Upper lobe of left lung (tissue), 6 donors: Measurements from ENCODE around the gene FOXP1. TPM values are rescaled to one million over a fixed set of nuclear protein-coding genes. Genes with fewer than 3 reads are reported as not detected.
"Not testable (repeated sequence)": the region's sequence is repeated elsewhere in the genome, so short reads cannot be mapped to it uniquely, and the experiment has no call there.

Experiments
- ATAC-seq, 2 donors: fragments of 200-7000 bp; cut with Tn5 transposase; one replicate each; pipeline ENCODE4 v1.9.1; 2022; ENCODE audit warnings: mild to moderate bottlenecking in 2 of 2, moderate library complexity in 2 of 2; ENCODE audit not compliant: low FRiP score in 2 of 2
- DNase-seq, 2 donors: peaks; one replicate each; pipeline ENCODE4 v3.0.0-alpha.2; 2019 to 2020
- H3K27ac ChIP-seq, 4 donors: fragments of 200-600 bp; sonication (generic); one replicate each; pipeline ENCODE4 v1.5.1; 2016 to 2019
- H3K27me3 ChIP-seq, 4 donors: fragments of 200-600 bp; sonication (generic); one replicate each; pipeline ENCODE4 v1.5.1; 2017 to 2019
- H3K36me3 ChIP-seq, 4 donors: fragments of 200-600 bp; sonication (generic); one replicate each; pipeline ENCODE4 v1.5.1; 2016 to 2019
- H3K4me1 ChIP-seq, 4 donors: fragments of 200-600 bp; sonication (generic); one replicate each; pipeline ENCODE4 v1.5.1; 2018 to 2019
- H3K4me3 ChIP-seq, 4 donors: fragments of 200-600 bp; sonication (generic); one replicate each; pipeline ENCODE4 v1.5.1; 2017 to 2019; ENCODE audit warnings: mild to moderate bottlenecking in 2 of 4, moderate library complexity in 1 of 4
- H3K9me3 ChIP-seq, 4 donors: fragments of 200-600 bp; sonication (generic); one replicate each; pipeline ENCODE4 v1.5.1; 2018 to 2019
- EP300 ChIP-seq, 4 donors: sonication (generic); formaldehyde crosslinking; IDR thresholded peaks; one replicate each; pipeline ENCODE4 v1.5.1; 2017; ENCODE audit warnings: antibody characterized with exemption in 4 of 4, control low read depth in 2 of 4
- POLR2A ChIP-seq, 4 donors: fragments of 450-650 bp; IDR thresholded peaks; one replicate each; pipeline ENCODE4 v1.5.1; 2016 to 2017; ENCODE audit warnings: antibody characterized with exemption in 4 of 4, mild to moderate bottlenecking in 2 of 4
- POLR2AphosphoS5 ChIP-seq, 2 donors: sonication (generic); formaldehyde crosslinking; IDR thresholded peaks; one replicate each; pipeline ENCODE4 v1.5.1; 2017; ENCODE audit warnings: antibody characterized with exemption in 2 of 2
- WGBS, 2 donors: methylation state at CpG; one replicate each; pipeline ENCODE4 v1.1.5; 2017 to 2018; 5-methylcytosine and 5-hydroxymethylcytosine counted together
- total RNA-seq, 6 donors: library from RNA; depleted of rRNA in 4 of 6; stranded (reverse); fragments of >200 nt in 4 of 6; gene quantifications; one replicate each; pipeline versions ENCODE4 v1.1.0 to v1.2.1, GENCODE V29; 2016 to 2021
- TF ChIP-seq, protein P1 (sequence below), 6 experiments: fragments of 450-650 bp in 4 of 6; fragments of 200-600 bp in 2 of 6; sonication (generic) in 2 of 6; IDR thresholded peaks; one replicate each; pipeline ENCODE4 v1.5.1; 2016 to 2019; ENCODE audit warnings: antibody characterized with exemption in 6 of 6
- donor health status: DM: no; HTN: no; CAD: no; lungs with moderate emphysema.
- donor health status: DM: no; HTN: yes; CAD: no; lungs with severe emphysema.

Gene FOXP1
- total RNA-seq, 6 donors from 2014 or later, result 103 to 248 (median 134) TPM

DNA sequence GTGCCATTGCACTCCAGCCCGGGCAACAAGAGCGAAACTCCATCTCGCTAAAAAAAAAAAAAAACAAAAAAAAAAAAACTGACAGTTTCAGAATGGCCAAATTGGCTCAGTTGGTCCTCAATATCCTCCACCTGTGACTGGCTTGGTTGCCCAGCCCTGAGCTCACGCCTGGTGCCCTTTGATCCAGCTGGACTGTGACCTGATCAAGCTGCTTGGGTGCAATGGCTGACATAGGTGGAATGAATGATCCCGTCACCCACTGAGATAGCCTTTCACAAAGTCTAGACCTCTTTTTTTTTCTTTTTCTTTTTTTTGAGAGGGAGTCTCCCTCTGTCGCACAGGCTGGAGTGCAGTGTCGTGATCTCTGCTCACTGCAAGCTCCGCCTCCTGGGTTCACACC is 254.6 kb downstream of the FOXP1 start:
- WGBS, 2 donors, result 94 to 99% methylated on average over 8 of the region's 8 CpGs
- Histone ChIP-seq H3K36me3 (no peaks in the 10 kb centered on the region), H3K9me3 (no peaks in the 10 kb centered on the region), H3K27me3 (no peaks in the 10 kb centered on the region), H3K4me1 (no peaks in the 10 kb centered on the region), H3K4me3 (no peak overlapping the region), H3K27ac (no peak overlapping the region)
- no peak for ATAC-seq
- no peak for DNase-seq
- TF ChIP-seq EP300 (IDR thresholded peaks at IDR 0.05), result no peak

DNA sequence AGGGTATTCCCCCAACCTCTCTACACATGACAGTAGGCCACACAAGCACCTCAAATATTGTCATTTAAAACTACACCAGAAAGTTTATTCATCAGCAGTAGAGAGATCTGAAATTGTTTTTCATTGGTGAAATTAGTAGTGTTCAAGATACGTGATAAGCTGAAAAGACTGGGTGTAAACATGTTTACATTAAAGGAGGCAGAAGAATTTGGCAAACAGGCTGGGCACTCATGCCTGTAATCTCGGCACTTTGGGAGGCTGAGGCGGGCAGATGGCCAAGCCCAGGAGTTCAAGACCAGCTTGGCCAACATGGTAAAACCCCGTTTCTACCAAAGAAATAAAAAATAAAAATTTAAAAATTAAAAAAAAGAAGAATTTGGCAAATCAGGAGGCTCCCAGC is 255.6 kb downstream of the FOXP1 start:
- Histone ChIP-seq H3K4me1 (no peaks in the 10 kb centered on the region), H3K27ac (no peak overlapping the region), H3K4me3 (no peak overlapping the region), H3K9me3 (no peaks in the 10 kb centered on the region), H3K36me3 (no peaks in the 10 kb centered on the region), H3K27me3 (no peaks in the 10 kb centered on the region)
- TF ChIP-seq EP300 (IDR thresholded peaks at IDR 0.05) (no peak), POLR2A (IDR thresholded peaks at IDR 0.05) (no peak), POLR2AphosphoS5 (IDR thresholded peaks at IDR 0.05) (no peak)
- TF ChIP-seq, protein P1, sequence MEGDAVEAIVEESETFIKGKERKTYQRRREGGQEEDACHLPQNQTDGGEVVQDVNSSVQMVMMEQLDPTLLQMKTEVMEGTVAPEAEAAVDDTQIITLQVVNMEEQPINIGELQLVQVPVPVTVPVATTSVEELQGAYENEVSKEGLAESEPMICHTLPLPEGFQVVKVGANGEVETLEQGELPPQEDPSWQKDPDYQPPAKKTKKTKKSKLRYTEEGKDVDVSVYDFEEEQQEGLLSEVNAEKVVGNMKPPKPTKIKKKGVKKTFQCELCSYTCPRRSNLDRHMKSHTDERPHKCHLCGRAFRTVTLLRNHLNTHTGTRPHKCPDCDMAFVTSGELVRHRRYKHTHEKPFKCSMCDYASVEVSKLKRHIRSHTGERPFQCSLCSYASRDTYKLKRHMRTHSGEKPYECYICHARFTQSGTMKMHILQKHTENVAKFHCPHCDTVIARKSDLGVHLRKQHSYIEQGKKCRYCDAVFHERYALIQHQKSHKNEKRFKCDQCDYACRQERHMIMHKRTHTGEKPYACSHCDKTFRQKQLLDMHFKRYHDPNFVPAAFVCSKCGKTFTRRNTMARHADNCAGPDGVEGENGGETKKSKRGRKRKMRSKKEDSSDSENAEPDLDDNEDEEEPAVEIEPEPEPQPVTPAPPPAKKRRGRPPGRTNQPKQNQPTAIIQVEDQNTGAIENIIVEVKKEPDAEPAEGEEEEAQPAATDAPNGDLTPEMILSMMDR (IDR thresholded peaks at IDR 0.05), result no peak
- WGBS, 2 donors, result 66 to 75% methylated on average over 4 of the region's 4 CpGs
- ATAC-seq, result no peak
- no peak for DNase-seq

DNA sequence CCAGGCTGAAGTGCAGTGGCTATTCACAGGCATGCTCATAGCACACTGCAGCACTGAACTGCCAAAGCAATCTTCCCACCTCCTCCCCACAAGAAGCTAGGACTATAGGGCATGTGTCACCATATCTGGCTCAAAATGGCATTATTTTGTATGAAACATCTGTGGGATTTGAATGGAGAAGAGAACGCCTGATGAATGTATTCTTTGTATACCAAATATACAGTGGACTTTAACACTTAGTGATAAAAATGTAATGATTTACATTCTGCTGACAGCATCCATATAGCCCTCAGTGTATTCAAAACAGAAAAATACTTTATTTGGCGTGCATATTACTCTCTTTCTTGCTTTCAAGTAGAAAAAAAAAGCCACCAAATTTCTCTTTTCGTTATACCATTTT is 257.8 kb downstream of the FOXP1 start:
- H3K27me3 ChIP-seq, result no peaks in the 10 kb centered on the region
- no peaks in the 10 kb centered on the region for H3K9me3 ChIP-seq
- no peaks in the 10 kb centered on the region for H3K36me3 ChIP-seq
- no peak overlapping the region for H3K4me3 ChIP-seq
- DNase-seq (no peak), ATAC-seq (no peak)
- H3K27ac ChIP-seq, result no peak overlapping the region
- 81 to 88% methylated on average over 3 of the region's 3 CpGs for WGBS, 2 donors
- TF ChIP-seq POLR2A (IDR thresholded peaks at IDR 0.05) (no peak), POLR2AphosphoS5 (IDR thresholded peaks at IDR 0.05) (no peak), EP300 (IDR thresholded peaks at IDR 0.05) (no peak)
- TF ChIP-seq, protein P1 (IDR thresholded peaks at IDR 0.05), result no peak
- no peaks in the 10 kb centered on the region for H3K4me1 ChIP-seq

DNA sequence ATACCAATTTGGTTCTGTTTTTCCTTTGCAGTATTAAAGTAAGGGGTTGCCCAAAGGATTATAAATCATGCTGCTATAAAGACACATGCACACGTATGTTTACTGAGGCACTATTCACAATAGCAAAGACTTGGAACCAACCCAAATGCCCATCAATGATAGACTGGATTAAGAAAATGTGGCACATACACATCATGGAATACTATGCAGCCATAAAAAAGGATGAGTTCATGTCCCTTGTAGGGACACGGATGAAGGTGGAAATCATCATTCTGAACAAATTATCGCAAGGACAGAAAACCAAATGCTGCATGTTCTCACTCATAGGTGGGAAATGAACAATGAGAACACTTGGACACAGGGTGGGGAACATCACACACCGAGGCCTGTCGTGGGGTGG is 259.3 kb downstream of the FOXP1 start:
- 93 to 95% methylated on average over 5 of the region's 5 CpGs for WGBS, 2 donors
- ATAC-seq, H3K36me3 ChIP-seq: not testable (repeated sequence)

DNA sequence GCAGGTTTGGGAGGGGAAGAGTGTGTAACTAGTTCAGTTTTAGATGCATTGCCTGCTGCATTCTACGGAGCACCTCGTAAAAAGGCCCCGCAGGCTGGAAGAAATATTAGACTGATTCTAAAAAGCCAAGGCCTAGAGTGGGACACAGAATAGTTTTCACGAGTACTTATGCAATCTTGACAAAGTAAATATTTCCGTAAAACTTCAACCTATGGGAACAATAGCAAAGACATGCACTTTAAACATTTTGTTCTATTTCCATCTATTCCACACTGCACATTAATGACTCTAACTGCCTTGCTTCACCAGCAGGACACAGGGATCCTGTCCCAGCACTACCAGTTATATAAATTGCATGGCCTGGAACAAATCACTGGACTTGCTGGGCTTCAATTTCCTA is 260.0 kb downstream of the FOXP1 start:
- H3K9me3 ChIP-seq, result no peaks in the 10 kb centered on the region
- DNase-seq (no peak), ATAC-seq (no peak)
- TF ChIP-seq POLR2A (IDR thresholded peaks at IDR 0.05), result no peak
- H3K4me3 ChIP-seq, result no peak overlapping the region
- no peaks in the 10 kb centered on the region for H3K36me3 ChIP-seq
- H3K4me1 ChIP-seq, result peaks cover 0 to 3% (median 0%) of the 10 kb centered on the region in 4 donors
- WGBS, 2 donors, result 73 to 75% methylated on average over 5 of the region's 5 CpGs
- no peak overlapping the region for H3K27ac ChIP-seq
- no peaks in the 10 kb centered on the region for H3K27me3 ChIP-seq

More for the DNA sequence above, 259.3 kb downstream of the FOXP1 start:
- H3K9me3 ChIP-seq, H3K4me3 ChIP-seq, H3K27me3 ChIP-seq, H3K27ac ChIP-seq, H3K4me1 ChIP-seq, DNase-seq: not testable (repeated sequence)

DNA sequence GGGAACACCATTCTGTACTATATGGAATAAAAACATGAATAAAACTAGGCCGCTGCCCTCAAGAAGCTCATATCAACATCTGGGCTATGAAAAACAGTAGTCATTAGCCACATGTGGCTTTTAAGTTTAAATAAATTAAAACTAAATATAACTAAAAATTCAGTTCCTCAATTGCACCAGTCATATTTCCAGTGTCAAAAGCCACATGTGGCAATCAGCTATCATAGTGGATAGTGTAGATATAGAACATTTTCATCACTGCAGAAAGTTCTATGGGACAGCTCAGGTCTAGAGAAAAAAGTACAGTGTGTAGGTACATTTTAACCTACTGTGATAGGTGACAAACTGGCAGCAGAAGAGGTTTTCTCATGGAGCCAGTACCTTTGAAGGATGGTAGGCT is 261.4 kb downstream of the FOXP1 start:
- no peaks in the 10 kb centered on the region for H3K27me3 ChIP-seq
- DNase-seq (no peak), ATAC-seq (no peak)
- TF ChIP-seq, protein P1 (IDR thresholded peaks at IDR 0.05), result no peak
- TF ChIP-seq POLR2AphosphoS5 (IDR thresholded peaks at IDR 0.05), result no peak
- TF ChIP-seq POLR2A (IDR thresholded peaks at IDR 0.05), result no peak
- no peak for TF ChIP-seq EP300 (IDR thresholded peaks at IDR 0.05)
- H3K4me1 ChIP-seq, result peaks cover 0 to 14% (median 7%) of the 10 kb centered on the region in 4 donors
- H3K36me3 ChIP-seq, result no peaks in the 10 kb centered on the region
- no peaks in the 10 kb centered on the region for H3K9me3 ChIP-seq
- H3K27ac ChIP-seq, result no peak overlapping the region
- no peak overlapping the region for H3K4me3 ChIP-seq
- WGBS, 2 donors, result 86 to 97% methylated on average over 1 of the region's 1 CpG
